GM20431 (cell line): ENCODE data around the gene MAN2A1.
"Not testable (repeated sequence)": the region's sequence is repeated elsewhere in the genome, so short reads cannot be mapped to it uniquely, and the experiment has no call there.

ENCODE experiments used
- in situ Hi-C: fragments of 300-500 bp; cut with MseI, MboI; formaldehyde crosslinking; loops from one replicate; pipeline ENCODE4 v1.15.0; 2020; ENCODE audit warnings: low sequenced_read_pairs; ENCODE audit not compliant: unreplicated experiment

The MAN2A1 gene

GRCh38 chr5:109893271-109893670, 203.5 kb downstream of the MAN2A1 start:
- in situ Hi-C loops = not testable (repeated sequence)

DNA sequence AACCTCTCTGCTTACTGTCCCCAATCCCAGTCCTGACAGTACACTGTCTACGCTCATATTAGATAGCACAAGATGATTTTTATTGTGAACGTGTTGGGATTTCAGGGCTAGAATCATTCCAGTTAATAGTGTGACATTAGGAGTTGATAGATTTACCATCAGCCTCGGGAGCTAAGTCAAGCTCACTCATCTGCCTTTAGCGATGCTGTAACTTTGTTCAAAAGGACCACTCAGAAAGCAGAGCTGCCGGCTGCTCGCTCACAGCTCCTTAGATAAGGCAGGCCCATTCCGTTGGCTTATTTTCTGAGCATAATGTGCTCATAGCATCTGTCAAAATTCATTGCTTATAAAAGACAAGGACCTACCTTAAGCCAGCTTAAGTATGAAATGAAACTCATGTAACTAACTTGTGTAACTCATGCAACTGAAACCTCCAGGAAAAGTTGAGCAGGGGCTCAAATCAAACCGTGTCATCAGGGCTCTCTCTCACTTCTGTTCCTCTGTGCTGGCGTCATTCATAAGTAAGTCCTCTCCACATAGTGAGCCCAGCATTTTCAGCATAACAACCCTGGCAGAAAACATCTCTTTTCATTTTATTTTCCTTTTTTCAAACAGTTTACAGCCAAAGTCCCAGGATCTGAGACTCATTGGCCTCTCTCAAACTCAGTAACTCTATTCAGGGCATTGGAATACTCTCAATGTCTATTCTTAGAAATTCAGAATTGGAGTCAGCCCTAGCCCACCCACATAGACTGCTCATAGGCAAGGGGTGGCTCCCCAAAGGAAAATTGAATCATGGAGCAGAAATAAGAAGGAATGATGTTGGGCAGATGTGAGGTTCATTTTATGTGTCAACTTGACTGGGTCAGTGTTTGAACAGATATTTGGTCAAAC, 208.8 kb downstream of the MAN2A1 start:
- in situ Hi-C loops = no loop called here

DNA sequence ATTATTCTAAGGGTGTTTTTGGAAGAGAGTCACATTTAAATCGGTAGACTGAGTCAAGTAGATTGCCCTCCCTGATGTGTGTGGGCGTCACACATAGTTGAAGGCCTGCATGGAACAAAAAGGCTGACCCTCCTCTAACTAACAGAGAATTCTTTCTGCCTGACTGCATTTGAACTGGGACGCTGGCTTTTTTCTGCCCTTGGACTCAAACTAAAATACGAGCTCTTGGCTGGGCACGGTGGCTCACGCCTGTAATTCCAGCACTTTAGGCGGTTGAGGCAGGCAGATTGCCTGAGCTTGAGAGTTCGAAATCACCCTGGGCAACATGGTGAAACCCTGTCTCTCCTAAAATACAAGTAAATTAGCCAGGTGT, 209.4 kb downstream of the MAN2A1 start:
- in situ Hi-C loops = no loop called here

- in situ Hi-C loops = no loop called here
Measured at GRCh38 chr5:109900461-109900860, 210.7 kb downstream of the MAN2A1 start.

DNA sequence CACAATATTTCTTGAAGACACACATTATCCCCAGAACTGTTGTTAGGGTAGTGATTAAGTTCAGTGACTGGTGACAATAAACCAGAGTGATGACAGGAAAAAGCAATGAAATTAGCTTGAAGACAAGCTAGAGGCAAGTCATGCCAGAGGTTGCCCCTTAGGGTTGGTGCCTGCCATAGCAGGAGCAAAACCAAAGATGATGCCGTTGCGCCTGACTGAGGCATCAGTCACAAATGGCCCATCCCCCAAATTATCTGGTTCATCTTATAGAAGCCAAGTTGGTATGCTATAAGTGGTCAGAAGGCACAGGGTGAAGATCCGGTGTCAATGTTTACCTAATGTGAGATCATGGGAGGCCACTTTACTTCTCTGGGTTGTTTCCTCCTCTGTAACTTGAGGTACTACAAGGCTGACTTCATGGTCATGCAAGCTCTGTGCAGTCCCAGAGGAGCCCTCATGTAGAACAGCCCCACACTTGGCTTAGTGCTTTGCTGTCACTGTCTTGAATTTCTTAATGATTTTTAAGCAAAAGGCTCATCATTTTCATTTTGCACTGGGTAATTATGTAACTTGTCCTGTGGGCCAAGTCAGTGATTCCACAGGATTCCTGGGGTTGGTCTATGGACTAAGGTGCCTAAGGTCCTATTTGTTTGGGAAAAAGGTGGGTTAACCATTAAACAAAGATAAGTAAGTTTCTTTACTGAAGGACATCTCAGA, 211.3 kb downstream of the MAN2A1 start:
- in situ Hi-C loops = no loop called here

DNA sequence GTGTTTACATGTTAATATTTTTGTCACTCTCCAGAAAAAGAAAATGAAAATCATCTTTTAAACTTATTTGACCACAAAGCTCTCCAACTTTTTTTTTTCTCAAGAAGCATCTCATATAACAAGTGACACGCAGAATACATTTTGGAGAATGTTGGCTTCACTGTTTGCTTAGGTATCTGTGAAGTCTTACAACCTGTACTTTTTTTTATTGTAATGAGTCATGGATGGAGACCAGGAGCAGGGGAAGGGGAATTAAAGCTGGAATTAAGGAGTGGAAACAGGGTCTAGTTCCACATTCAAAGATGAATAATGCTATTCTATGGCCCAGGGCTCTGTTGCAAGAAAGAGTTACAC, 211.9 kb downstream of the MAN2A1 start:
- in situ Hi-C loops = no loop called here

DNA sequence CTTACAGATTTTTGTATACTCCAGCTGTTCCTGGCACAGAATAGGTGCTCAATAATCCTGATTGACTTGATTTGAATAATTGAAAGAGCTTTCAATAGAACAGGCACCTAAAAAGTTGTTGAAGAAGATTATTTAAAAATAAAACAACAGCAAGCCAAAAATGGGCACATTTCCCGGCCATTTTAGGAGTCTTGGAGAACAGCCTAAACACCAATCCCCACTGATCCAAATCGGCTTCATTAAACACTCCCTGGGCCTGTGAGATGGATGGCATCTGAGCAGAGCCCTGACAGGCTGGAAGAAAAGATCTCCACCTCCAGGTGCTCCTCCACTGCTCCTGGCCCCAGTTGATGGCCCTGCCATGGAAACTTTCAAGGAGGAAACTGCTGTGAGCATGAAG, 213.3 kb downstream of the MAN2A1 start:
- in situ Hi-C loops = no loop called here

DNA sequence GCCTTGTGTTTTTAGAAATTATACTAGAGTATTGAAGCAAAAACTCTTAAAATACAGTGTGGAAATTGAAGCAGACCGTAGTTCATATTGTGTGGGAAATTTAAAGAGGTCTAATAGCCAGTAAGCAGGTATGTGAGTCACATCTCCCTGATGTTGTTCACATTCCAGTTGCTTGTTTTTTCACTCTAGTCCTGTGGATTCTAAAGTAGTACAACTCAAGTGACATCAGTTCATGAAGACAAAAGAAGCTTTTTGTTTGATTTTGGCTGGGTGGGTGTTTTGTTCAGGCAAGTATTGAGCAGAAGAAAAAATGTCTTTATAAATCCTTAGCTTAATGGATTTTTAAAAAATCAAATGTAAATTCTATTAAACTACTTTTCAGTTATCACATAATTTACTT, 216.2 kb downstream of the MAN2A1 start:
- in situ Hi-C loops = no loop called here

DNA sequence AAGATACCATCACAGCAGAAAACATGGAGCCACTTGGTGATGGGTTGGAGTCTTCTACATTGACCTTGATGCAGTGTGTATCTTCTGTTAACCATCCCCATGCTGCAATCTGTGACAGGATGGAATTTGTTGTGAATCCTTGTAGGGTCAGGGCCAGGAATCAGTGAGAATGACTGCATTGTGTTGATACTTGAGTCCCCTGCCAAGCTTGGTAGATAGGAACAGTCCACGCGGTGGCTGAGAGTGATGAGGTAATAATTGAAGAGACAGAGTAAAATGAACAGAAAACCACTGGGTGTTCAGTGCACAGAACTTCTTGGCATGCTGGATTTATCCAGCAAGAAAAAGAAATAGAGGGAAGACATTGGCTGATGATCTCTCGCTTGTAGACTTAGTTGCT, 217.5 kb downstream of the MAN2A1 start:
- in situ Hi-C loops = no loop called here

DNA sequence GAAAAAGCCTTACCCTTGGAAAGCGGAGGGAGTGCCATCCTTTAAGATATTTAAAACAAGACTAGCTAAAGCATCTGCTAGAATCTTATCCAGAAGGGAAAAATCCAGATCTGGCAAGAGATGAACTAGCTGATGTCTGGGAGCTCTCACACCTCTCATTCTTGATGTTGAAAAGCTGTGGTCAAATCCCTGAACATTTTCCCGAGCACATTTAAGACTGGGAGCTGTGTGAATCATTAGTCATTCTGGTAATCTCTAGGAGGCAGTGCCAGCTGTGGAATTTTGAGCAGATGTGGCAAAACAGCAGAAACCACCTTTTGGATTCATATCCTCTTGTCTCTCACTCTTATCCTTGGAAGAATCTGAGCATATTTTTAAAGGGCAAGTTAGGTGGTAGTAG, 218.0 kb downstream of the MAN2A1 start:
- in situ Hi-C loops = no loop called here

- in situ Hi-C loops = no loop called here
Measured at GRCh38 chr5:109908366-109908765, 218.6 kb downstream of the MAN2A1 start.

DNA sequence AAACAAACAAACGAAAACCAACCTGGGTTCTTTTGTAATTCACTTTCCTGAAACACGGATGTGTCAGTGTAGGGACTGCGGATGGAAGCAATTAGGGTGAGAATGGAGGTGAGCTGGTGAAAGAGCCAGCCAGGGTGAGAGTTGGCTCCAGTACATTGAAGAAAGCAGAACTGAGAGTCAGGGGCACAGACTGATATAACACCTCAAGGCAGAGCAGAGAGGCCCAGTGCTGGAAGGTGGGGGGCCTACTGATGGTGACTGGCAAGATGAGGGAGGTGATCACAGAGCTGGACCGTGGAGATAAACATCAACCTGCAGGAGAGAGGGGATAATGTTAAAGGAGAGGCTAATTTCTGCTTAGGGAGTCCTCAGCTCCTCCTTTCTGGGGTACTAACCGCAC, 221.1 kb downstream of the MAN2A1 start:
- in situ Hi-C loops = no loop called here

DNA sequence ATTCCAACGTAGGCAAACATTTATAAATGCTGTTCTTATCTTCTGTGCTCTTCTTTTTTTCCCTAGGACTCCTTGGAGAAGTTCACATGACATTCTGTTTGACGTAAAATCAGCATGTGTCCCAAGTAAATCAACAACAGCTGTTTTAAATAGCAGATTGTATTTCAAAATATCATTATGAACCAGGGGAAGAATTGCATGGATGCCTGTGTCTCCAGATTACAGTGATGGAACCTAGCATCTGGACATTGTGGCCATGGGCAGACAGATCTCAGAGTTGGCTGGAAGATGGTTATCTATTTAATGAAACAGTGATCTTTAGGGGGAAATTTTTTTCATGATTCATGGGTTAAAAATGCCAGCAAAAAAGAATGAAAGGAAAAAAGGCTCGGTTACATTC, 222.0 kb downstream of the MAN2A1 start:
- in situ Hi-C loops = no loop called here

GRCh38 chr5:109914906-109915305, 225.2 kb downstream of the MAN2A1 start:
- in situ Hi-C loops = no loop called here

- in situ Hi-C loops = no loop called here
Measured at GRCh38 chr5:109916481-109917153, 226.9 kb downstream of the MAN2A1 start.
